CD4-positive, alpha-beta T cell treated with Interferon alpha-2 for 1 hour (primary cell): ENCODE data around the gene C1QTNF1.

ENCODE experiments used
- DNase-seq, 2 donors: peaks; one replicate each; pipeline ENCODE4 v3.0.0-alpha.2; 2020 to 2022

The C1QTNF1 gene

DNA sequence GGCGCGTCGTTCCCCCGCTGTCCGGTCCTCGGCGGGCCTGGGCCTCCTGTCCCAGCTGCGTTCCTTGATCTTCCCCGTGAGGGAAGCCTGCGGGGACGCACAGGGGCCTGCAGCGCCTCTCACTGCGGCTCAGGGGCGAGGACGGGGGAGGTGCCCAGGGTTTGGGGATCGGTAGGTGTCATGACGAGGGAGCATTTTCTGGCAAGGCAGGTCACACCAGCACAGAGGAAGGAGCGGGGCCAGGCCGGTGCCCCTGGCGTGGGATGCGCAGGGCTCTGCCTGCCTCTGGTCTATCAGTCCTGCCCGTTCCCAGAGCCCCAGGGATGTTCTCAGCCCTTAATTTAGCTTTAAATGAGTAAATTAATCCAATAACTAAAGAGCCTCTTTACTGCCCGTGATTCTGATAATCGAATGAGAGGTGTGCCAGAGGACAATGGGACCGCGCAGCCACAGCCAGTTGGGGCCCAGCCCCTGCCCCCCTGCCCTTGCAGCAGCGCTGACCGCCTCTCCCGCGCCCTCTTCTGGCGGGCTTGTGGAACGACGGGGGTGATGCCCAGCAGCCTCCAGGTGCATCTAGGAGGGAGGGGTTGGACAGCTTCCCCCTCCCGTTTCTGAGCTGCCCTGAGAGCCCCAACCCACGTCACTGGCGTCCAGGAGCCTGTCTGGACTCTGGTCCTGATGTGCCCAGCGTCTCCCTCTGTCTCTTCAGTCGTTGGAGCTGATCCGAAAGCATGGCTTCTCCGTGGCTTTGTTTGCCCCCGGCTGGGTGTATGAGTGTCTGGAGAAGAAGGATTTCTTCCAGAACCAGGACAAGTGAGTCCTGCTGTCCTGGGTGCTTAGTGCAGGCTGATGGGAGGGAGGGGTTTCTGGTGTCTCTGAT, 58.6 kb downstream of the C1QTNF1 start:
- peak; percentile 41 to 59 for DNase-seq

DNA sequence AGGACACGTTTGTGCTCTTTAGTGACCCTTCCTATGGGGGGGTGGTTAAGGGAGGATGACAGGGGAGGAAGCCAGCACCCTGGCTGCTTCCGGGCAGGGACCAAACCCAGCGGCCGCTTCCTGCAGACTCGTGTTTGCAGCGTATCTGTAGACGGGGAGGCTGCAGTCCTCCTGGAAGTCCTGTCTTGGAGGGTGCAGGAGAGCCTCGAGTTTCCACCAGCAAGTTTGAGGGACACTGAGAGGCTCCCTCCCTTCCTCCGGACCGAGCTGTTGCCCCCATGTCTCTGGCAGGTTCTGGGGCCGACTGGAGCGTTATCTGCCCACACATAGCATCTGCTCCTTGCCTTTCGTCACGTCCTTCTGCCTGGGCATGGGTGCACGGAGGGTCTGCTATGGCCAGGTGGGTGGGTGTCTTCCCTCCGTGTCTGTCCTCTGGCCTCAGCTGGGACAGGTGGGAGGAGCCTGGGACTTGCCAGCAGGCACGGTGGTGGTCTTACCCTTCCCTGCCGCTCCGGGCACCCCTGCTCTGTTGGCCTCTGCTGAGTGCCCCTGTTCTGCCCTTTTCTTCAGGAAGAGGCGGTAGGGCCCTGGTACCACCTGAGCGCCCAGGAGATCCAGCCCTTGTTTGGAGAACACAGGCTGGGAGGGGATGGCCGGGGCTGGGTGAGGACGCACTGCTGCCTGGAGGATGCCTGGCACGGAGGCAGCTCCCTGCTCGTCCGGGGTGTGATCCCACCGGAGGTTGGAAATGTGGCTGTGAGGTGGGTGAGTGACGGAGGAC, 59.4 kb downstream of the C1QTNF1 start:
- DNase-seq, result no peak

- DNase-seq, result no peak
These were observed 60.6 kb downstream of the C1QTNF1 start for GRCh38 chr17:79084291-79085153.

DNA sequence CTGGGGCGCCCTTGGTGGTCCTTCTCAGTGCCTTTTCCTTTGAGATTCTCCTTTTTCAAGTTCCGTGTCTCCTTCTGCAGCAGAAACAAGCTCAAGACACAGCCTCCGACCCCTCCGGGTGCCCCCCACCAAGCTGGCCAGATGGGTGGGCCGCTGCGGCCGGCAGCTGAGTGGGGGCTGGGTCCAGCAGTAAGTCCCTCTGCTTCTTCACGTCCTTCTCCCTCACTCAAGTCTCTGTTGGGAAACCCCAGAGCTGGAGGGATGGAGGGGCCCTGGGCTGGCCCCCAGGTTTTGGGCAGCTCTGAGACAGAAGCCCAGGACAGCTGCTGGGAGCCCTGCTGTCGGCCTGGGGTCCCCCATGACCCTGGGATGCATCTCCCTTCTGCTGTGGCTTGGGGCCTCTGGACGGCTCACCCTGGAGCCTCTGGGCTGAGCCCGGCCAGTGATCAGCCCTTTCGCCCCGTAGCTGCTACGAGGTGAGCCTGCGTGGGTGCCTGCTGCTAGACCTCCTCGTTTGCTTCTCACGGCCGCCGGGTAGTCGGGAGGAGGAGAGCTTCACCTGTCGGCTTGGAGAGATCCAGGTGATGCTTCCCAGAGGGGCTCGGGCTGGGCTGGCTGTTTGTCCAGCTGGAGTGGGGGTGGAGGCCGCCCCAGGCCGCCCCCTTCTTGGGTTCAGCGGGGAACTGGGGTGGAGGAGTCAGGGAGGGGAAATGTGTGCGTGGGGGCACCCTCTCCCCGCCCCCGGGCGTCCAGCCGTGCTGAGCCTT, 61.4 kb downstream of the C1QTNF1 start:
- DNase-seq, result no peak

DNA sequence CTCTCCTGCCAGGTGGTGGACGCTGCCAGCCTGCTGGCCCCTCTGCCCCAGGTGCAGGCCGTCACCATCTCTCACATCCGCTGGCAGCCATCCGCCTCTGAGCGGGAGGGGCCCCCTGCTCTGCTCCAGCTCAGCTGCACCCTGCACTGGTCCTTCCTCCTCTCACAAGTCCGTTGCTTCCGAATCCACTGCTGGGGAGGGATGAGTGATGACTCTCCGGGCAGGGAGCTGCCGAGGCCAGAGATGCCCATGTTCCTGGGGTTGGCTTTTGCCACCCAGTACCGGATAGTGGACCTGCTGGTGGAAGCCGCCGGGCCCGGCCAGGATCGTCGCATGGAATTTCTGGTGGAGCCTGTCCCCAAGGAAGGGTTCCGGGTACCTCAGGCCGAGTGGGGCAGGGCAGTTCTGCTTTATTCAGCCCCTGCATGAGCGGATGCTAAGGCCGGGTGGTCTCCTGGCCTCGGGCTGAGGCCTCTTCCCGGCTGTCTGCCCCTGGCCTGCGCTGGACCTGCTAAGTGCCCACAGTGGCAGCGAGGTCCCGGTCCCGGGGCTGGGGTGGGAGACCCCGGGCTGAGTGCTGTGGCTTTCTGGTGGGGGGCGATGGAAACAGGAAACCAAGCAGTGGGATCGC, 62.1 kb downstream of the C1QTNF1 start:
- no peak for DNase-seq

- no peak for DNase-seq
These were observed 62.8 kb downstream of the C1QTNF1 start for GRCh38 chr17:79086609-79087427.

- DNase-seq, result peak; percentile 64 to 76
These were observed 63.6 kb downstream of the C1QTNF1 start for GRCh38 chr17:79087428-79088143.

DNA sequence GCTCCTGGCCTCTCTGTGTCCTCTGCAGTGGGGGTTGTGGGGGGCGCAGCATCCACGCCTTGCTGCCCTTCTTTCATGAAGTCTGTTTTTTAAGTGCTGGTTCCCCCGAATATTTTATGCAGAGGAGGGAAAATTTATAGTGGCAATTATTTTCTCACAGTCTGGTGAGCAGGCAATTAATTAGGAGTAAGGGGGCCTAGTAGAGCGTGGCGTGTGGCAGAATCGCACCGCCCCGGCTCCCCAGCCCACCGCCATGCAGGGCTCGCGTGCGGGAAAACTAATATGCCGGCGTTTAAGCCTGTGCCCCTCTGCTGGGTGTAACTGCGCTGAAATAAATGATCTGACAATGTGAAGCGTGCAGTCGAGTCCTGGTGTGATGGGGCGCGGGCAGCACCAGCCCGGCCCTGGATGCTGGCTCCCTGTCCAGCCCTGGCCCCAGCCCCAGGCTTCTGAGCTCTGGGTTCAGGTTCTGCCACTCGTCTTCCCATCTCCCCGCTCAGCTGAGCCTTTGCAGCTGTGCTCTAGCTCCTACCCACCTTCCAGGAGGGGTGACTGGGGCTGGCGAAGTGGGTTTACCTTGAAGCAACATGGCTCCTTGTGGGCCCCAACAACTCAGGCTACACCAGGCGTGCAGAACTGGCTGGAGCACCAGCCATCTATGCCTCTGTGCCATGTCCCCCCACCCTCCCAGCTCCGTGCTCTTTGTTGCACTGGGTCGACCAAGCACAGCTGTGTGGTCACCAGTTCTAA, 64.5 kb downstream of the C1QTNF1 start:
- no peak for DNase-seq

DNA sequence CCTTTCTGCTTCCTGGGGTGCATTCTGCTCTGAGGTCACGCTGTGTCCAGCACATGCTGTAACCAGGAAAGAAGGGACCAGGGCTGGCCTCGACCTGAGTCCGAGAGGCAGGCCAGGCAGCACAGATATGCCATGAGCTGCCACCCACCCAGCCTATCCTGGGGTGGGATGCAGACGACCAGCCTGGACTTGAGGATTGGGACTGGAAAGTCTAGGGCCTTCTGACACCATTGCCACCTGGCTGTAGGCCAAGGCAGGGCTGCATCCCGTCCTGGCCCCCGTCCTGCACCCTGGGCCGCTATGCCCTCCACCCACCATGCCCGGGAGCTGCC, 65.0 kb downstream of the C1QTNF1 start:
- no peak for DNase-seq

GRCh38 chr17:79089720-79090442, 65.9 kb downstream of the C1QTNF1 start:
- no peak for DNase-seq

DNA sequence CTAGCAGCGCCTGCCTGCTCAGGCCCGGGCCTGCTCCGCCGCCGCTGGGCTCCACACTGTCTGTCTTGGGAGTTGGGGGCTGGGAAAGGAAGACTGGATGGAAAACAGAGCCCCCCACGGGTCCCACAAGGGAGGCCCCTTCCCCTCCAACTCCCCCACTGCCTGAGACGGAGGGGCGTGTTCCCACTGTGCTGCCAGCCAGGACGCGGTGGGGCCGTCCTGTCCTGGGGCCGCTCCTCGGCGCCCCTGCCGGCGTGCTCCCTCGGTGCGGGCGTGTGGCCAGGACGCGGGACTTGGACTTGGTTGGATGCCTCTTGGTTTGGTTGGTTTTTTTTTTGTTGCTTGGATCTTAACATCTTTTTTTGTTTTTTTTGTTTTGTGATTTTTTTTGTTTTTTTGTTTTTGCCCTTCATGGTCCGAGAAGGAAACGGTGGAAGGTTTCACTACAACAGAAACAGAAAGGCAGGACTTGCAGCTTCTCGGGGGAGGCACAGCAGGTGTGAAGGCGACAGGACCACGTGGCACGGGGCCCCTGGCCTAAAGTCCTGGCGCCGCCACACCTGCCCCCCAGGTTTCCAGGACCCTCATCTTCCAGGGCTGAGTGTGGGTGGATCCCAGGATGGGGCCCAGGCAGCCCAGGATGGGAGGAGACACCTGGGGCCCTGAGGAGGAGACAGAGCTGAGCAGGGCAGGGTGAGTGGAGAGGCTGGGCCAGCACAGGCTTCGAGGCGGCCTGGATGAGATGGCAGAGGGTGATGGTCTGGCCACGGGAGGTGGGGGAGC, 66.7 kb downstream of the C1QTNF1 start:
- no peak for DNase-seq

DNA sequence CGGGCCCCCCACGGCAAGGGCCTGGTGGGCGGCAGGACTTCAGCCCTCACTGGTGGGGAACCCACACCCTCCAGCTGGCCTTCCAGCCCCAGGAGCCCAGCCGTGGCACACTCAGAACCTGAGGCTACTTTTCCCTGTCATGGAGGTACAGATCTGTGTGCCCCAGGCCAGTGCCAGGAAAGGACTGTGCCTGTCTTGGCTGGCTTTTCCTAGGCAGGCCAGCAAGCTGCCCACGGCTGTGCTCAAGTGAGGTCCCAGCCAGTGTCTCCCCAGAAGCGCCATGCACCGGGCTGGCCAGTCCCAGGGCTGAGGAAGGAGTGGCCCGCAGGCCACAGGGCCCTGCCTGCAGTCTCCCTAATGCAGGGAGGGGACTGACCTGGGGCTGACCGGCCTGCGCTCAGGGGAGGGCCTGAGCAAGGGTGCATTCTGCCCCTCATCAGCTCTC, 67.3 kb downstream of the C1QTNF1 start:
- DNase-seq, result no peak

DNA sequence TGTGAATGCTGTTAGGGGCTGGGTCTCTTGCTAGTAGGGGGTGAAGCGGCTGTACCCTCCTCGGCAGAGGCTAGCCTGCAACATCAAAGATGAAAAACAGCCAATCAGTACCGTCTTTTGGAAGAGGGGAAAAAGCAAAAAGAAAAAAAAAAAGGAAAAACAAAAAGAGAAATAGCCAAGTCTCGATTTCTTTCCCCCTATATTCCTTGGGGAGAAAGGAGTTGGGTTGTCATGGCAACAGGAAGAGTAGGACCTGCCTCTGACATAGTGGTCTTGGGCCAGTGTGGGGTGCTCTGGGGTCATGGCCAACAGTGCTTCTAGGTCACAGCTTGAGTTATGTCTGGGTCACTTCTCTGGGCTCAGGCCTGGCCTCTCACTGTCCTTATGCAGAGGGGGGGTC, 68.6 kb downstream of the C1QTNF1 start:
- DNase-seq, result no peak

GRCh38 chr17:79093270-79093669, 69.3 kb downstream of the C1QTNF1 start:
- DNase-seq, result peak in 1 of 2 donors; percentile 5

DNA sequence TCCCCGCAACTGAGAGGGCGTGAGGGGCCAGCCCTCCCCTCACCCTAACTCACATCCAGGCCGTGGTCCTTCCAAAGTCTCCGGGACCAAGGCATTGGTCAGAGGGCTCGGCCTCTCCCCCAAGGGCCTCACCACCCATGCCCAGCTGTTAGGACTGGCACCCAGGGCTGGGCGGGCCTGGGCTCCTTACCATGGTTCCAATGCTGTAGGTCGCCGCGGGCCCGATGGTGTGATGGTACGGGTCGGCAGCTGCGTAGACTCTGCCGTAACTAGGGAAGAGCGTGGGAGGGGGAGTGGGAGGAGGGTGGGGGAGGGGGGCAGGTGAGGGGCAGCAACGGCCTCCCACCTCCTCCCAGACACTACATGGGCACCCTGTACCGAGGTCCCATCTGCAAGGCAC, 70.3 kb downstream of the C1QTNF1 start:
- DNase-seq, result no peak

GRCh38 chr17:79095345-79096055, 71.5 kb downstream of the C1QTNF1 start:
- no peak for DNase-seq

GRCh38 chr17:79096477-79096876, 72.5 kb downstream of the C1QTNF1 start:
- DNase-seq, result no peak
